Gastrocnemius medialis (tissue), 4 donors: Measurements from ENCODE around the gene PHF13.

Source experiments
- POLR2A ChIP-seq, 2 donors: fragments of 450-650 bp; IDR thresholded peaks; one replicate each; pipeline ENCODE4 v1.6.1; 2017; ENCODE audit warnings: antibody characterized with exemption in 2 of 2, mild to moderate bottlenecking in 2 of 2, moderate library complexity in 2 of 2
- TF ChIP-seq, protein P1 (sequence below), 5 experiments: fragments of 450-650 bp in 3 of 5; fragments of 200-600 bp in 2 of 5; sonication (generic) in 2 of 5; IDR thresholded peaks in 4 of 5; conservative IDR thresholded peaks in 1 of 5; 1 replicate in 4 of 5; 2 replicates in 1 of 5; pipeline ENCODE4 v1.5.1; 2016 to 2019; ENCODE audit warnings: antibody characterized with exemption in 5 of 5, mild to moderate bottlenecking in 3 of 5, moderate library complexity in 3 of 5

DNA sequence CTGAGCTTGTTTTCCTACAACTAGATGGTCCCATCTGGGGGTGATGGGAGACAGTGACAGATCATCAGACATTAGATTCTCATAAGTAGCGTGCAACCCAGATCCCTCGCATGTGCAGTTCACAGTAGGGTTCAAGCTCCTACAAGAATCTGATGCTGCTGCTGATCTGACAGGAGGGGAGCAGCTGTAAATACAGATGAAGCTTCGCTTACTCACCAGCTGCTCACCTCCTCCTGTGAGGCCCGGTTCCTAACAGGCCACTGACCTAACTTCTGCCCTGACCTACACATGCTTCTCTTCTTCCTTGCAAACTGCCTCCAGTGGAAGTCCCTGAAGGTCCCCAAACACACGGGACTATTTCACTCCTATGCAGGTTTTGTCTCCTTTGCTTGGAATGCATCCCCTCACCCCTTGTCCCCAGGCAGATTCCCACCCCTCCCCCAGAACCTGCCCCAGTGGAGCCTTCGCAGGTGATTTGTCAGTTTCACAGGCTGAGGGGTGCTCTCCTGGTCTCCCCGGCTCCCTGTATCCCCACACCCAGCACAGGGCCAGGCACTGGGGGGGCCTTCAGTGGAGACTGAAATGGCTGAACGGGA is 39.4 kb upstream of the PHF13 start:
- TF ChIP-seq, protein P1, sequence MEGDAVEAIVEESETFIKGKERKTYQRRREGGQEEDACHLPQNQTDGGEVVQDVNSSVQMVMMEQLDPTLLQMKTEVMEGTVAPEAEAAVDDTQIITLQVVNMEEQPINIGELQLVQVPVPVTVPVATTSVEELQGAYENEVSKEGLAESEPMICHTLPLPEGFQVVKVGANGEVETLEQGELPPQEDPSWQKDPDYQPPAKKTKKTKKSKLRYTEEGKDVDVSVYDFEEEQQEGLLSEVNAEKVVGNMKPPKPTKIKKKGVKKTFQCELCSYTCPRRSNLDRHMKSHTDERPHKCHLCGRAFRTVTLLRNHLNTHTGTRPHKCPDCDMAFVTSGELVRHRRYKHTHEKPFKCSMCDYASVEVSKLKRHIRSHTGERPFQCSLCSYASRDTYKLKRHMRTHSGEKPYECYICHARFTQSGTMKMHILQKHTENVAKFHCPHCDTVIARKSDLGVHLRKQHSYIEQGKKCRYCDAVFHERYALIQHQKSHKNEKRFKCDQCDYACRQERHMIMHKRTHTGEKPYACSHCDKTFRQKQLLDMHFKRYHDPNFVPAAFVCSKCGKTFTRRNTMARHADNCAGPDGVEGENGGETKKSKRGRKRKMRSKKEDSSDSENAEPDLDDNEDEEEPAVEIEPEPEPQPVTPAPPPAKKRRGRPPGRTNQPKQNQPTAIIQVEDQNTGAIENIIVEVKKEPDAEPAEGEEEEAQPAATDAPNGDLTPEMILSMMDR (IDR thresholded peaks at IDR 0.05 in 4 of 5, conservative IDR thresholded peaks at IDR 0.05 in 1 of 5) = no peak
- TF ChIP-seq POLR2A (IDR thresholded peaks at IDR 0.05) = no peak
